Measurements from ENCODE around the gene CARS2. TPM values are rescaled to one million over a fixed set of nuclear protein-coding genes. Genes with fewer than 3 reads are reported as not detected.

CARS2 gene, protein sequence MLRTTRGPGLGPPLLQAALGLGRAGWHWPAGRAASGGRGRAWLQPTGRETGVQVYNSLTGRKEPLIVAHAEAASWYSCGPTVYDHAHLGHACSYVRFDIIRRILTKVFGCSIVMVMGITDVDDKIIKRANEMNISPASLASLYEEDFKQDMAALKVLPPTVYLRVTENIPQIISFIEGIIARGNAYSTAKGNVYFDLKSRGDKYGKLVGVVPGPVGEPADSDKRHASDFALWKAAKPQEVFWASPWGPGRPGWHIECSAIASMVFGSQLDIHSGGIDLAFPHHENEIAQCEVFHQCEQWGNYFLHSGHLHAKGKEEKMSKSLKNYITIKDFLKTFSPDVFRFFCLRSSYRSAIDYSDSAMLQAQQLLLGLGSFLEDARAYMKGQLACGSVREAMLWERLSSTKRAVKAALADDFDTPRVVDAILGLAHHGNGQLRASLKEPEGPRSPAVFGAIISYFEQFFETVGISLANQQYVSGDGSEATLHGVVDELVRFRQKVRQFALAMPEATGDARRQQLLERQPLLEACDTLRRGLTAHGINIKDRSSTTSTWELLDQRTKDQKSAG
- 46.1 TPM for total RNA-seq

GRCh38 chr13:110705826-110706569 is at the start of gene CARS2:
TSS of gene CARS2 (minus strand) at chr13:110706116. CDS start at chr13:110706093, 23 bp downstream.

GRCh38 chr13:110713642-110713952 is 7.7 kb upstream of the CARS2 start, which contains the start of gene ING1:
TSS of gene ING1 (plus strand) at chr13:110713700. CDS start at chr13:110714150, 450 bp downstream.

GRCh38 chr13:110615322-110616102 is 90.4 kb downstream of the CARS2 start, which contains the start of gene NAXD:
TSS of gene NAXD (plus strand) at chr13:110615545. CDS start at chr13:110615602, 57 bp downstream.

Other genes with a start within 250 kb of the CARS2 start
- 1.6 TPM for gene RAB20, start 144.4 kb downstream of the CARS2 start, total RNA-seq
- gene NAXD, start 90.6 kb downstream of the CARS2 start, total RNA-seq, result 32.3 TPM
- 16.4 TPM for gene ING1, start 7.6 kb upstream of the CARS2 start, total RNA-seq
- 147 TPM for gene ANKRD10, start 209.0 kb upstream of the CARS2 start, total RNA-seq

Measured in diencephalon (tissue), 1 donor.